ENCODE measurements around the gene ZNF254.
"Not testable (repeated sequence)": the region's sequence is repeated elsewhere in the genome, so short reads cannot be mapped to it uniquely, and the experiment has no call there.

ZNF254 gene

GRCh38 chr19:24086974-24087595, at the start of gene ZNF254:
Gene ZNF254, plus strand, starts transcription at chr19:24087187. Its CDS starts 121 bp downstream, at chr19:24087308.
- DNase-seq = no peak

- no peak for DNase-seq
These were observed 46.4 kb upstream of the ZNF254 start for GRCh38 chr19:24040621-24041020.

GRCh38 chr19:24041326-24041725, 45.7 kb upstream of the ZNF254 start:
- not testable (repeated sequence) for DNase-seq

GRCh38 chr19:24046550-24046949, 40.4 kb upstream of the ZNF254 start:
- no peak for DNase-seq

GRCh38 chr19:24048261-24048660, 38.7 kb upstream of the ZNF254 start:
- no peak for DNase-seq

GRCh38 chr19:24049537-24049936, 37.5 kb upstream of the ZNF254 start:
- no peak for DNase-seq

- no peak for DNase-seq
These were observed 35.5 kb upstream of the ZNF254 start for GRCh38 chr19:24051516-24051915.

- DNase-seq = no peak
These were observed 34.2 kb upstream of the ZNF254 start for GRCh38 chr19:24052811-24053210.

GRCh38 chr19:24053601-24054000, 33.4 kb upstream of the ZNF254 start:
- no peak for DNase-seq

- no peak for DNase-seq
These were observed 32.7 kb upstream of the ZNF254 start for GRCh38 chr19:24054044-24054935.

GRCh38 chr19:24055548-24055947, 31.4 kb upstream of the ZNF254 start:
- DNase-seq = no peak

- no peak for DNase-seq
These were observed 29.8 kb upstream of the ZNF254 start for GRCh38 chr19:24057144-24057543.

- no peak for DNase-seq
These were observed 27.3 kb upstream of the ZNF254 start for GRCh38 chr19:24059563-24060295.

- DNase-seq = no peak
These were observed 26.2 kb upstream of the ZNF254 start for GRCh38 chr19:24060687-24061356.

GRCh38 chr19:24062190-24062589, 24.8 kb upstream of the ZNF254 start:
- no peak for DNase-seq

GRCh38 chr19:24063295-24063694, 23.7 kb upstream of the ZNF254 start:
- DNase-seq = no peak

GRCh38 chr19:24064175-24064574, 22.8 kb upstream of the ZNF254 start:
- DNase-seq = no peak

GRCh38 chr19:24065243-24065642, 21.7 kb upstream of the ZNF254 start:
- no peak for DNase-seq

- DNase-seq = no peak
These were observed 21.0 kb upstream of the ZNF254 start for GRCh38 chr19:24065865-24066604.

- no peak for DNase-seq
These were observed 16.9 kb upstream of the ZNF254 start for GRCh38 chr19:24069905-24070657.

- no peak for DNase-seq
These were observed 15.9 kb upstream of the ZNF254 start for GRCh38 chr19:24071078-24071477.

GRCh38 chr19:24072720-24073119, 14.3 kb upstream of the ZNF254 start:
- no peak for DNase-seq
